Measurements from ENCODE around the gene CNTFR.
A peak's percentile ranks its signal among the peaks of the same experiment; 100 is the strongest.

The CNTFR gene

GRCh38 chr9:34611251-34611810 is 21.8 kb upstream of the CNTFR start:
- DNase-seq, result no peak
- peak overlapping the region; percentile 95 for H3K9ac ChIP-seq (ENCODE audit: low read length)
- no peaks in the 10 kb centered on the region for H3K27me3 ChIP-seq (ENCODE audit: insufficient read depth, low read length, poor library complexity)
- no peak overlapping the region for H2BK5ac ChIP-seq (ENCODE audit: low read length)
- H3K4me1 ChIP-seq (ENCODE audit: control insufficient read depth, low read depth, low read length), result peaks cover 3% of the 10 kb centered on the region
- peak overlapping the region; percentile 61 for H3K4ac ChIP-seq (ENCODE audit: low read depth, low read length)
- no peaks in the 10 kb centered on the region for H3K36me3 ChIP-seq (ENCODE audit: control insufficient read depth, insufficient read depth, low read length)
- H2BK120ac ChIP-seq (ENCODE audit: low read depth, low read length), result no peak overlapping the region
- H3K79me2 ChIP-seq (ENCODE audit: control insufficient read depth, insufficient read depth, low read length), result no peaks in the 10 kb centered on the region
- no peak overlapping the region for H2BK15ac ChIP-seq (replicated peaks; ENCODE audit: low read depth)
- H3K27ac ChIP-seq (ENCODE audit: low read depth, low read length), result no peak overlapping the region
- H3K23ac ChIP-seq (ENCODE audit: low read length), result peak overlapping the region; percentile 98
- WGBS (ENCODE audit: extremely low coverage, insufficient coverage, low lambda C conversion rate), result no CpG with 5 or more reads among the region's 10 CpGs
- peak overlapping the region; percentile 5 for H4K8ac ChIP-seq (ENCODE audit: low read depth, low read length)
- H2AK5ac ChIP-seq (ENCODE audit: low read length), result peak overlapping the region; percentile 79
- H3K4me3 ChIP-seq (ENCODE audit: low read length), result peak overlapping the region; percentile 69
- no peaks in the 10 kb centered on the region for H3K79me1 ChIP-seq (ENCODE audit: low read length)
- peak overlapping the region; percentile 94 for H3K56ac ChIP-seq (ENCODE audit: low read length)
- H4K5ac ChIP-seq (ENCODE audit: low read length), result peak overlapping the region; percentile 15
- peak overlapping the region; percentile 82 for H3K18ac ChIP-seq (ENCODE audit: low read length)
- peak overlapping the region; percentile 84 for H3K4me2 ChIP-seq (ENCODE audit: low read length)

- Histone ChIP-seq H3K4ac (ENCODE audit: low read depth, low read length) (no peak overlapping the region), H2BK5ac (ENCODE audit: low read length) (no peak overlapping the region), H3K27ac (ENCODE audit: low read depth, low read length) (no peak overlapping the region), H3K27me3 (ENCODE audit: insufficient read depth, low read length, poor library complexity) (no peaks in the 10 kb centered on the region), H4K8ac (ENCODE audit: low read depth, low read length) (no peak overlapping the region), H3K23ac (ENCODE audit: low read length) (no peak overlapping the region), H3K4me2 (ENCODE audit: low read length) (no peak overlapping the region), H3K36me3 (ENCODE audit: control insufficient read depth, insufficient read depth, low read length) (no peaks in the 10 kb centered on the region), H3K4me1 (ENCODE audit: control insufficient read depth, low read depth, low read length) (peaks cover 3% of the 10 kb centered on the region), H4K5ac (ENCODE audit: low read length) (no peak overlapping the region), H3K18ac (ENCODE audit: low read length) (no peak overlapping the region), H3K56ac (ENCODE audit: low read length) (peak overlapping the region; percentile 94), H3K4me3 (ENCODE audit: low read length) (no peak overlapping the region), H3K9ac (ENCODE audit: low read length) (no peak overlapping the region), H3K79me1 (ENCODE audit: low read length) (no peaks in the 10 kb centered on the region), H2BK15ac (replicated peaks; ENCODE audit: low read depth) (no peak overlapping the region), H2BK120ac (ENCODE audit: low read depth, low read length) (no peak overlapping the region), H2AK5ac (ENCODE audit: low read length) (no peak overlapping the region), H3K79me2 (ENCODE audit: control insufficient read depth, insufficient read depth, low read length) (no peaks in the 10 kb centered on the region)
- no CpG with 5 or more reads among the region's 20 CpGs for WGBS (ENCODE audit: extremely low coverage, insufficient coverage, low lambda C conversion rate)
- no peak for DNase-seq
Measured at GRCh38 chr9:34610434-34611206, 21.1 kb upstream of the CNTFR start.

- no peak for DNase-seq
- H3K4me2 ChIP-seq (ENCODE audit: low read length), result no peak overlapping the region
- H3K36me3 ChIP-seq (ENCODE audit: control insufficient read depth, insufficient read depth, low read length), result no peaks in the 10 kb centered on the region
- no peaks in the 10 kb centered on the region for H3K79me2 ChIP-seq (ENCODE audit: control insufficient read depth, insufficient read depth, low read length)
- peaks cover 3% of the 10 kb centered on the region for H3K4me1 ChIP-seq (ENCODE audit: control insufficient read depth, low read depth, low read length)
- H3K27ac ChIP-seq (ENCODE audit: low read depth, low read length), result no peak overlapping the region
- no peaks in the 10 kb centered on the region for H3K27me3 ChIP-seq (ENCODE audit: insufficient read depth, low read length, poor library complexity)
- no peak overlapping the region for H3K56ac ChIP-seq (ENCODE audit: low read length)
- no peaks in the 10 kb centered on the region for H3K79me1 ChIP-seq (ENCODE audit: low read length)
- no peak overlapping the region for H3K23ac ChIP-seq (ENCODE audit: low read length)
- H2BK5ac ChIP-seq (ENCODE audit: low read length), result no peak overlapping the region
- no peak overlapping the region for H2BK120ac ChIP-seq (ENCODE audit: low read depth, low read length)
- no peak overlapping the region for H3K4me3 ChIP-seq (ENCODE audit: low read length)
- WGBS (ENCODE audit: extremely low coverage, insufficient coverage, low lambda C conversion rate), result no CpG with 5 or more reads among the region's 2 CpGs
- H3K4ac ChIP-seq (ENCODE audit: low read depth, low read length), result no peak overlapping the region
- H4K8ac ChIP-seq (ENCODE audit: low read depth, low read length), result no peak overlapping the region
- H4K5ac ChIP-seq (ENCODE audit: low read length), result no peak overlapping the region
- H2AK5ac ChIP-seq (ENCODE audit: low read length), result no peak overlapping the region
- H3K18ac ChIP-seq (ENCODE audit: low read length), result no peak overlapping the region
- H3K9ac ChIP-seq (ENCODE audit: low read length), result no peak overlapping the region
- no peak overlapping the region for H2BK15ac ChIP-seq (replicated peaks; ENCODE audit: low read depth)
Measured at GRCh38 chr9:34607331-34607730, 17.8 kb upstream of the CNTFR start.

- DNase-seq, result no peak
- no peak overlapping the region for H2BK120ac ChIP-seq (ENCODE audit: low read depth, low read length)
- H3K4ac ChIP-seq (ENCODE audit: low read depth, low read length), result no peak overlapping the region
- no peak overlapping the region for H3K9ac ChIP-seq (ENCODE audit: low read length)
- H3K18ac ChIP-seq (ENCODE audit: low read length), result no peak overlapping the region
- H3K4me2 ChIP-seq (ENCODE audit: low read length), result no peak overlapping the region
- H4K8ac ChIP-seq (ENCODE audit: low read depth, low read length), result no peak overlapping the region
- H3K4me3 ChIP-seq (ENCODE audit: low read length), result no peak overlapping the region
- no peaks in the 10 kb centered on the region for H3K79me2 ChIP-seq (ENCODE audit: control insufficient read depth, insufficient read depth, low read length)
- H3K27ac ChIP-seq (ENCODE audit: low read depth, low read length), result no peak overlapping the region
- H3K23ac ChIP-seq (ENCODE audit: low read length), result no peak overlapping the region
- H3K36me3 ChIP-seq (ENCODE audit: control insufficient read depth, insufficient read depth, low read length), result no peaks in the 10 kb centered on the region
- no peak overlapping the region for H3K56ac ChIP-seq (ENCODE audit: low read length)
- no peak overlapping the region for H2BK5ac ChIP-seq (ENCODE audit: low read length)
- H4K5ac ChIP-seq (ENCODE audit: low read length), result no peak overlapping the region
- H3K27me3 ChIP-seq (ENCODE audit: insufficient read depth, low read length, poor library complexity), result no peaks in the 10 kb centered on the region
- no peak overlapping the region for H2BK15ac ChIP-seq (replicated peaks; ENCODE audit: low read depth)
- no peak overlapping the region for H2AK5ac ChIP-seq (ENCODE audit: low read length)
- no CpG with 5 or more reads among the region's 3 CpGs for WGBS (ENCODE audit: extremely low coverage, insufficient coverage, low lambda C conversion rate)
- H3K79me1 ChIP-seq (ENCODE audit: low read length), result no peaks in the 10 kb centered on the region
- peaks cover 3% of the 10 kb centered on the region for H3K4me1 ChIP-seq (ENCODE audit: control insufficient read depth, low read depth, low read length)
Measured at GRCh38 chr9:34606905-34607304, 17.4 kb upstream of the CNTFR start.

GRCh38 chr9:34606190-34606589 is 16.7 kb upstream of the CNTFR start:
- no peak overlapping the region for H3K56ac ChIP-seq (ENCODE audit: low read length)
- no peak overlapping the region for H3K4ac ChIP-seq (ENCODE audit: low read depth, low read length)
- no peak overlapping the region for H3K4me3 ChIP-seq (ENCODE audit: low read length)
- no peak overlapping the region for H2BK120ac ChIP-seq (ENCODE audit: low read depth, low read length)
- no peak overlapping the region for H4K5ac ChIP-seq (ENCODE audit: low read length)
- H2AK5ac ChIP-seq (ENCODE audit: low read length), result no peak overlapping the region
- H3K4me2 ChIP-seq (ENCODE audit: low read length), result no peak overlapping the region
- H3K9ac ChIP-seq (ENCODE audit: low read length), result no peak overlapping the region
- no peaks in the 10 kb centered on the region for H3K79me2 ChIP-seq (ENCODE audit: control insufficient read depth, insufficient read depth, low read length)
- no peaks in the 10 kb centered on the region for H3K27me3 ChIP-seq (ENCODE audit: insufficient read depth, low read length, poor library complexity)
- no peak overlapping the region for H3K23ac ChIP-seq (ENCODE audit: low read length)
- H3K27ac ChIP-seq (ENCODE audit: low read depth, low read length), result no peak overlapping the region
- no peak for DNase-seq
- no peak overlapping the region for H2BK15ac ChIP-seq (replicated peaks; ENCODE audit: low read depth)
- no peak overlapping the region for H3K18ac ChIP-seq (ENCODE audit: low read length)
- no peaks in the 10 kb centered on the region for H3K36me3 ChIP-seq (ENCODE audit: control insufficient read depth, insufficient read depth, low read length)
- no peak overlapping the region for H4K8ac ChIP-seq (ENCODE audit: low read depth, low read length)
- no peak overlapping the region for H2BK5ac ChIP-seq (ENCODE audit: low read length)
- H3K4me1 ChIP-seq (ENCODE audit: control insufficient read depth, low read depth, low read length), result no peaks in the 10 kb centered on the region
- H3K79me1 ChIP-seq (ENCODE audit: low read length), result no peaks in the 10 kb centered on the region
